Nephron (organoid): ENCODE data around the gene SCAMP5.

ENCODE experiments used
- H3K27ac Mint-ChIP-seq, 3 experiments: 2 replicates each; pipeline ENCODE4 v1.8.0; 2020; ENCODE audit warnings: mixed read lengths in 3 of 3, mild to moderate bottlenecking in 2 of 3, moderate library complexity in 1 of 3
- H3K27me3 Mint-ChIP-seq: 2 replicates; pipeline ENCODE4 v1.8.0; 2021; ENCODE audit warnings: low read depth, mild to moderate bottlenecking, moderate library complexity, mixed read lengths
- H3K36me3 Mint-ChIP-seq: 2 replicates; pipeline ENCODE4 v1.8.0; 2020; ENCODE audit warnings: low read depth, mixed read lengths
- H3K4me1 Mint-ChIP-seq: 2 replicates; pipeline ENCODE4 v1.8.0; 2020; ENCODE audit warnings: mixed read lengths
- H3K4me3 Mint-ChIP-seq, 3 experiments: 2 replicates each; pipeline ENCODE4 v1.8.0; 2020; ENCODE audit warnings: mild to moderate bottlenecking in 3 of 3, mixed read lengths in 3 of 3, moderate library complexity in 2 of 3
- H3K9me3 Mint-ChIP-seq: 2 replicates; pipeline ENCODE4 v1.8.0; 2020; ENCODE audit warnings: mixed read lengths
- TF ChIP-seq, protein P1 (sequence below), 3 experiments: fragments of 200-600 bp; sonication (generic); IDR thresholded peaks; one replicate each; pipeline ENCODE4 v1.5.0; 2021; ENCODE audit warnings: antibody characterized with exemption in 3 of 3; ENCODE audit not compliant: unreplicated experiment in 3 of 3

Gene SCAMP5

DNA sequence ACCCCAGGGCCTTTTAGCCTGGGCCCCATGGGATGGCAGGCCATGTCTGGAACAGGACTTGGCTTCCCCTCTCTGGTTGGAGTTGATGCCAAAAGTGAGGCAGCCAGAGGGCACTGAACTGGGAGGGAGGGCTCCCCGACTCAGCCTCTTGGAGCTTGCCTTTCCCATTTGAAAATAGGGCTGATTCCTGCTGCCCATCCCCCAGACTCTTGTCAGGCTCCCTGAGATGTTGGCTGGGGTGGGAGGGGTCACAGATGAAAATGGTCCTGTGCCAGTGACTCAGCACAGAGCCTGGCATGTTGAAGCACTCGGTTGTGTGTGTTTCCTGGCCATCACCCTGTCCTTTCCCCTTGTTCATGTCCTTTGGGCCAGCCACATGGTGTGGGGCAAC, 34.7 kb downstream of the SCAMP5 start:
- Mint-ChIP-seq H3K4me1 (peaks cover 24% of the 10 kb centered on the region), H3K36me3 (peaks cover 10% of the 10 kb centered on the region), H3K4me3 (no peak overlapping the region), H3K27me3 (no peaks in the 10 kb centered on the region), H3K27ac (no peak overlapping the region), H3K9me3 (no peaks in the 10 kb centered on the region)
- TF ChIP-seq, protein P1, sequence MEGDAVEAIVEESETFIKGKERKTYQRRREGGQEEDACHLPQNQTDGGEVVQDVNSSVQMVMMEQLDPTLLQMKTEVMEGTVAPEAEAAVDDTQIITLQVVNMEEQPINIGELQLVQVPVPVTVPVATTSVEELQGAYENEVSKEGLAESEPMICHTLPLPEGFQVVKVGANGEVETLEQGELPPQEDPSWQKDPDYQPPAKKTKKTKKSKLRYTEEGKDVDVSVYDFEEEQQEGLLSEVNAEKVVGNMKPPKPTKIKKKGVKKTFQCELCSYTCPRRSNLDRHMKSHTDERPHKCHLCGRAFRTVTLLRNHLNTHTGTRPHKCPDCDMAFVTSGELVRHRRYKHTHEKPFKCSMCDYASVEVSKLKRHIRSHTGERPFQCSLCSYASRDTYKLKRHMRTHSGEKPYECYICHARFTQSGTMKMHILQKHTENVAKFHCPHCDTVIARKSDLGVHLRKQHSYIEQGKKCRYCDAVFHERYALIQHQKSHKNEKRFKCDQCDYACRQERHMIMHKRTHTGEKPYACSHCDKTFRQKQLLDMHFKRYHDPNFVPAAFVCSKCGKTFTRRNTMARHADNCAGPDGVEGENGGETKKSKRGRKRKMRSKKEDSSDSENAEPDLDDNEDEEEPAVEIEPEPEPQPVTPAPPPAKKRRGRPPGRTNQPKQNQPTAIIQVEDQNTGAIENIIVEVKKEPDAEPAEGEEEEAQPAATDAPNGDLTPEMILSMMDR (IDR thresholded peaks at IDR 0.05; ENCODE audit: unreplicated experiment in 3 of 3) = no peak

DNA sequence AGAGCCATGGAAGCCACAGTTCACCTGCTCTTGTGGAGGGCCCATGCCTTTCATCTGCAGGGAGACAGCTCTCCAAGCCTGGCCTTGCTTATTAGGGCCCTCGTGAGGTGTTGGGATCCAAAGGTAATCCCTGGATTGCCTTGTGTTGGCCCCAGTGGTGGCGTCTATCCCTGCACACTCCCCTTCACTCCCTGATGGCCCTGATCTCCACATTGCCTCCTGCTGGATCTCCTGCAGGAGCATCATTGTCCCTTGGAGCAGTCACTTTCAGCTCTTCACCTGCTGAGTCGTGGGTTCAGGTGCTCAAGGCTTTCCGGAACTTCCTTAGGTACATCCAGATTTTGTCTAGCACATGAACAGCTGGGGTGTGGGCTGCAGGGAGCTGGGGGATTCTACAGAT, 35.1 kb downstream of the SCAMP5 start:
- no peak overlapping the region for H3K27ac Mint-ChIP-seq
- TF ChIP-seq, protein P1 (IDR thresholded peaks at IDR 0.05; ENCODE audit: unreplicated experiment in 3 of 3) = no peak
- H3K36me3 Mint-ChIP-seq = peaks cover 10% of the 10 kb centered on the region
- no peak overlapping the region for H3K4me3 Mint-ChIP-seq
- no peaks in the 10 kb centered on the region for H3K9me3 Mint-ChIP-seq
- no peaks in the 10 kb centered on the region for H3K27me3 Mint-ChIP-seq
- peaks cover 20% of the 10 kb centered on the region for H3K4me1 Mint-ChIP-seq

DNA sequence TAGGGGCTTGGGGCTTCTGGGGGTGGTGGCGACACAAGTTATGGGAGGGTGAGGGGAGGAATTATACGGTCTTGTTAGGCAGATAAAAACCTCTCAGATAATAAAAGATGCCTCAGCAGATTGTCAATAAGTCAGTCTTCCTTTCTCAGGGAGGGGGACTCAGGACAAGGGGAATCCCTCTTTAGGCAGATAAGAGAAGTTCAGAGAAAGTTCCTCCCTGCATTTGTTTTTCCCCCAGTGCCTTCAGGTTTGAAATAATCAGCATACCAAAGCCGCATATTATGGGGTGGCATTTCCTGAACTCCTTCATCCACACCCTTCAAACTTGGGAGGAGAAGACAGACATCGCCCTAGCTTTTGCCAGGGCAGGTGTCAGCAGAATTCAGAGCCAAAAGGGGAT, 36.5 kb downstream of the SCAMP5 start:
- TF ChIP-seq, protein P1 (IDR thresholded peaks at IDR 0.05; ENCODE audit: unreplicated experiment in 3 of 3) = no peak
- peaks cover 18% of the 10 kb centered on the region for H3K4me1 Mint-ChIP-seq

DNA sequence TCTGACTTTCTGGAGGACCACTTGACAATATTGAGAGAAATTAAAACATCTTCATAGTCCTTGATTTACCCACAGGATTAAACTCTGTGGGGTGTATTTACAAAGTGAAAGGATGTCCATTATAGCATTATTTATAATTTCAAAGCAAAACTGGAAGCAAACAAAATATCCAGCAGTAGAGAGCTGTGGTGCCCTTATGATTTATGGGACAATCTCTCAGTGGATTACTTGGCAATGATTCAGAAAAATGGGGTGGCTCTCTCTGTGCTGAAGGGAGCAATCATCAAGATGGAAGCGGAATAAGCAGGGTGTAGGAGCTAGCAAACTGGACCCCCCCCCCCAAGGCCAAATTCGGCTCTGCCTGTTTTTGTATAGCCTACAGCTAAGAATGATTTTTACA, 37.0 kb downstream of the SCAMP5 start:
- Mint-ChIP-seq H3K9me3 (no peaks in the 10 kb centered on the region), H3K36me3 (peaks cover 22% of the 10 kb centered on the region), H3K4me3 (no peak overlapping the region), H3K27ac (no peak overlapping the region), H3K27me3 (peaks cover 4% of the 10 kb centered on the region), H3K4me1 (peaks cover 18% of the 10 kb centered on the region)
- TF ChIP-seq, protein P1 (IDR thresholded peaks at IDR 0.05; ENCODE audit: unreplicated experiment in 3 of 3) = no peak

More for the DNA sequence above, 36.5 kb downstream of the SCAMP5 start:
- Mint-ChIP-seq H3K36me3 (peaks cover 17% of the 10 kb centered on the region), H3K27me3 (peaks cover 4% of the 10 kb centered on the region), H3K27ac (no peak overlapping the region), H3K9me3 (no peaks in the 10 kb centered on the region), H3K4me3 (no peak overlapping the region)

DNA sequence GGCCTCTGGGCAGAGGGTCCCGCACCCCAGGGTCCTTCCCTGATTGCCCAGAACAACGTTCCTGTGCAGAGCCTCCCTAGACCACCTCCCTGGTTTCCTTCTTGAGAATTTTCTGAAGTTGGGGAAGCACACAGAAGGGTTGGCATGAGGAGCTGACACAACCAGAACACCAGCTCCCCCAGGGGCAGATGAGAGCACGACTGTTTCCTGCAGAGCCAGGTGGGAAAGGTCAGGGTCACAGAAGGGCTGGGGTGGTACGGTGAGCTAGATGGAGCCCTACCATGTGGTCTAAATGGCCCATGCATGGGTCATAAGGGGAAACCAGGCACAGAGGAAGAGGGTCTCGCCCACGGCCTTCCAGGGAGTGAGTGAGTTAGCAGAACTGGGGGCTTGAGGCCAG, 38.4 kb downstream of the SCAMP5 start:
- peaks cover 20% of the 10 kb centered on the region for H3K4me1 Mint-ChIP-seq
- H3K27me3 Mint-ChIP-seq = peaks cover 4% of the 10 kb centered on the region
- peaks cover 30% of the 10 kb centered on the region for H3K36me3 Mint-ChIP-seq
- H3K27ac Mint-ChIP-seq = no peak overlapping the region
- TF ChIP-seq, protein P1 (IDR thresholded peaks at IDR 0.05; ENCODE audit: unreplicated experiment in 3 of 3) = no peak
- no peak overlapping the region for H3K4me3 Mint-ChIP-seq
- H3K9me3 Mint-ChIP-seq = no peaks in the 10 kb centered on the region

DNA sequence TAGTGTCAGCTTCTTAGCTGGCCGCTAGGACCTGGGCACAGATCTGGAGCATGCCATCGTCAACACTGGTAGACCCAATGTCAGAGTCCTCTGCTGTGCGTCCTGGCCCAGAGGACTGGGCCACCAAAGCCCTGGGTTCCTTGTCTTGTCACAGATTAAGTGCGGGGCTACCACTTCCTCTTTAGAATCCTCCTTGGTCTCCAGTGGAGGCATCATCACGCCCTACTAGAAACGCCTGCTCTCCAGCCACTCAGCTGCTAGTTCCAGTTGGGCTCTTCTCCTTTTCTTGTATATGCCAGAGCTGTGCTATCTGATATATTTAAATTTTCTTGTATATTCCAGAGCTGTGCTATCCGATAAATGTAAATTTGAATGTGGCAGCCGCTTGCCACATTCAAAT, 39.3 kb downstream of the SCAMP5 start:
- H3K36me3 Mint-ChIP-seq = peaks cover 30% of the 10 kb centered on the region

More for the DNA sequence above, 39.3 kb downstream of the SCAMP5 start:
- Mint-ChIP-seq H3K4me1 (peaks cover 20% of the 10 kb centered on the region), H3K4me3 (no peak overlapping the region), H3K9me3 (no peaks in the 10 kb centered on the region), H3K27me3 (peaks cover 4% of the 10 kb centered on the region), H3K27ac (no peak overlapping the region)
- TF ChIP-seq, protein P1 (IDR thresholded peaks at IDR 0.05; ENCODE audit: unreplicated experiment in 3 of 3) = no peak
